NCI-H2196 treated with DMSO at 0.1 percent for 48 hours (cell line): ENCODE results near the gene ABCC1.
"Not testable (repeated sequence)": the region's sequence is repeated elsewhere in the genome, so short reads cannot be mapped to it uniquely, and the experiment has no call there.

Source experiments
- DNase-seq: peaks from one replicate; lab custom pipeline; 2025; ENCODE audit not compliant: unreplicated experiment; lab: John Stamatoyannopoulos, UW

The ABCC1 gene

DNA sequence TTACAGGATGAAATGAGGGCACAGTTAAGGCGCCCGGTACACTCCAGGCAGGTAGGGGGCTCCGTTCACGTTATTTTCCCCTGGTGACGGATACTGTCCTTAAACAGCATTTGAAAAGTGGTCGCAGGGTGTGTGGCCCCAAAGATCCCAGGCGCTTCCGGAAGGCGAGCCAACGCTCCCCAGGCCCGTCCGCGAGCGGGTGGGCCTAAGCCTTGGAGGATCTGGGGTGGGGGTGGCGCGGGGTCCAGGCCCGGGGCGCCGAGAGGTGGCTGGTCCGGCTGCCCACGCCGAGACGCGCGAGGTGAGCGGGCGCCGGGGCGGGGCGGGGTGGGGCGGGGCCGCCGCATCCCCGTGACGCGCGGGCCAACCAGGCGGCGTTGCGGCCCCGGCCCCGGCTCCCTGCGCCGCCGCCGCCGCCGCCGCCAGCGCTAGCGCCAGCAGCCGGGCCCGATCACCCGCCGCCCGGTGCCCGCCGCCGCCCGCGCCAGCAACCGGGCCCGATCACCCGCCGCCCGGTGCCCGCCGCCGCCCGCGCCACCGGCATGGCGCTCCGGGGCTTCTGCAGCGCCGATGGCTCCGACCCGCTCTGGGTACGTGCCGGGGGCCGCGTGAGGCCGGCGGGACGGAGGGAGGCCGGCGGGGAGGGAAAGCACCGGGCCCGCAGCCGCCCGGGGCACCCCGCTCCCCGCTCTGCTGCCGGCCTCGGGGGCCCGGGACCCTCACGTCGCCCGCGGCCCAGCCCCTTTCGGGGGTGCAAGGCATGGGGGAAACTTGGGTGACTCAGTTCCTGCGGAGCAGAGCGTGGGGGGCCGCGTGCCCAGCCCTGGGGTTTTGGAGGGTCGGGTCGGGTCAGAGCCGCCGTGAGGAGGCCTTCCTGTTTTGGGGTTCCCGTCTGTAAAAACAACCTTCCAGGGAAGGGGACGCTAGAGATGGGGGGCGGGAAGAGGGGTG lies at the start of gene ABCC1:
Gene ABCC1, plus strand, starts transcription at position 407 of the 951 bp plus-strand sequence. Its CDS starts 136 bp downstream, at position 543.
- DNase-seq = no peak

DNA sequence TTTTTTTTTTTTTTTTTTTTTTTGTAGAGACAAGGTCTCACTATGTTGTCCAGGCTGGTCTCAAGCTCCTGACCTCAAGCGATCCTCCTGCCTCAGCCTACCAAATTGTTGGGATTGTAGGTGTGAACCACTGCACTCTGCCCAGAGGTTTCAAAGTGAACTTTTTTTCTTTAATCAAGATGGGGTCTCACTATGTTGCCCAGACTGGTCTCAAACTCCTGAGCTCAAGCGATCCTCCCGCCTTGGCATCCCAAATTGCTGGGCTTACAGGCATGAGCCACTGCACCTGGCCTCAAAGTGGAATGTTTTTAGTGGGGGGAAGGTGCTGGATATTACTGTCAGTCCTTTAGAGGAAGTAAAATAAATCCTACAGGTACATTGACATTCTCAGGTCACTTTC lies 49.1 kb upstream of the ABCC1 start:
- DNase-seq = no peak

DNA sequence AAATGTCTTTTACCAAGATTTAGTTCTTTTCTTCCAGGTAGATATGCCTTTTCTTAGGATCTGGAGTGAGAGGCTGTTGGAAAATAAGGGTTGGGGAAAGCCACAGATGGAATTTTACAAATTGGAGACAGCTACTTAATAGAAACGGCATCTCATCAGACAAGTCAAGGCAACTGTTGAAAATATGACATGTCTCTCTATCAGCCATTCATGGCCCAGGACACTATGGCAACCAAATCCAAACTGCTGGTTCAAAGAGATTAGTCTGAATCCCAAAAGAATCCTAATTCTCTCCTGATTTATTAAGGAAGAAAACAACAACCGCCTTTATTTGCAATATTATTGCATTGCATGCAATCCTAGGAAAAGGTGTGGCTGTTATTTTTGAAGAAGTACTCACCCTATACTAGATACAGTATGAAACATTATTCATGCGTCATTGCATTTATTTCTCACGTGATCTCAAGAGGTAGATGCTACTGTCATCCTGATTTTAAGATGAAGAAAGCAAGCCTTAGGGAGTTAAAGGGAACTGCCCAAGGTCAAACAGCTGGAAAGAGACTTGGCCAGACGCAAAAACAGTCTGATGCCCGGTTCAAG lies 48.4 kb upstream of the ABCC1 start:
- no peak for DNase-seq

DNA sequence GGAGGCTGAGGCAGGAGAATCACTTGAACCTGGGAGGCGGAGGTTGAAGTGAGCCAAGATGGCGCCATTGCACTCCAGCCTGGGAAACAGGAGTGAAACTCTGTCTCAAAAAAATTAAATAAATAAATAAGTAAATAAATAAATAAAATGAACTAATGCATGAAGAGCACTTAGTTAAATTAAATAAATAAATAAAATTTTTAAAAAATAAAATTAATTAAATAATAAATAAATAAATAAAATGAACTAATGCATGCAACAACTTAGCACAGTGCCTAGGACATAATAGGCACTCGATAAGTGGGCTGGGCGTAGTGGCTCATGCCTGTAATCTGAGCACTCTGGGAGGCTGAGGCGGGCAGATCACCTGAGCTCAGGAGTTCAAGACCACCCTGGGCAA lies 45.5 kb upstream of the ABCC1 start:
- DNase-seq = no peak

DNA sequence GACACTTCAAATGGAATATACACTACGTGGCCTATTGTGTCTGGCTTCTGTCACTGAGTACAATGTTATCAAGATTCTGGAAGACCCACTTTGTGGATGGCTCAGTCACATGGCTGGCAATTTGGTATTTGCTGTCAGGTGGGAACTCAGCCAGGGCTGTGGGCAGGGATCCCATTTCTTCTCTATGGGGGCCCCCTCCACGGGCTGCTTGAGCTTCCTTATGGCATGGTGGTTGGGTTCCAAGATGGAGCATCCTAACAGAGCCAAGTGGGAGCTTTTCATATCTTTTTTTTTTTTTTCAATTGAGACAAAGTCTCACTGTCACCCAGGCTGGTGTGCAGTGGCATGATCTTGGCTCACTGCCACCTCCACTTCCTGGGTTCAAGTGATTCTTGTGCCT lies 43.0 kb upstream of the ABCC1 start:
- no peak for DNase-seq

DNA sequence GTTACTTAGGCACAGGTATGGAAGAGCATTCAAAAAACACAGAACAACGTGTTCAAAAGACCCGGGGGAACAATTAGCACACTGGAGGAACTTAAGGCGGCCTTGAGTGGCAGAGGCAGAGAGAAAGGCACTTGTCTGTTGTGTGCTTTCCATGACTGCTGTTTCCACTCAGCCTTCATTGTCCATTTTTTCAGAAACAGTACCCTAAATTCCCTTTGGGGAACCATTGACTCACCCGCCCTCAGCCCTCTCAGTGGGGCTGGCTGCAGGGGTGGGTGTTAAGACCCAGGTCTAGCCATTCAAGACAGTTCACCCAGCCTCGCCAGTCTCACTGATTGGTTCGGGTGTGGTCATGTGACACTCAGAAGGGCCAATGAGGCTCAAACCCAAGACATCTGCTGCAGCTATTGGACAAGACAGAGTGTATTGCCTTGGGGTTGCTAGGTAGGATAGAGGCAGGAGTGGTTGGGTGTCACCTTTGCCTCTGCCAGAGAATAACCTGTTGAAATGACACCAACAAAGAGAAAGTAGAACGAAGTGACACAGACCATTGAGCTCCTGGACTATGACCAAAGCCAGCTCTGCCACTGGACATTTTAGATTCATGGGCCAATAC lies 41.4 kb upstream of the ABCC1 start:
- peak; percentile 7 for DNase-seq

DNA sequence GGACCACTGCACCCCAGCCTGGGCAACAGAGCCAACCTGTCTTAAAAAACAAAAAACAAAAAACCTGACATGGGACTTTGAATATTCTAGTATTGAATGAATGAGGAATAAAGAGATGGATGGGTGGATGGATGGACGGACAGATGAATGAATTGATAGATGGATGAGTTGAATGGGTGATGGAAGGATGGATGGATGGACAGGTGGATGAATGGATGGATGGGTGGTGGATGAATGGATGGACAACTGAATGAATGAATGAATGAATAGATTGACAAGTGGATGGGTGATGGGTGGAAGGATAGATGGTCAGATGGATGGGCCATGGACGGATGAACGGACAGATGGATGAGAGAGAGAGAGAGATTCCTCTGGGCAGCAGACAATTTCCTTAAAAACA lies 38.2 kb upstream of the ABCC1 start:
- no peak for DNase-seq

DNA sequence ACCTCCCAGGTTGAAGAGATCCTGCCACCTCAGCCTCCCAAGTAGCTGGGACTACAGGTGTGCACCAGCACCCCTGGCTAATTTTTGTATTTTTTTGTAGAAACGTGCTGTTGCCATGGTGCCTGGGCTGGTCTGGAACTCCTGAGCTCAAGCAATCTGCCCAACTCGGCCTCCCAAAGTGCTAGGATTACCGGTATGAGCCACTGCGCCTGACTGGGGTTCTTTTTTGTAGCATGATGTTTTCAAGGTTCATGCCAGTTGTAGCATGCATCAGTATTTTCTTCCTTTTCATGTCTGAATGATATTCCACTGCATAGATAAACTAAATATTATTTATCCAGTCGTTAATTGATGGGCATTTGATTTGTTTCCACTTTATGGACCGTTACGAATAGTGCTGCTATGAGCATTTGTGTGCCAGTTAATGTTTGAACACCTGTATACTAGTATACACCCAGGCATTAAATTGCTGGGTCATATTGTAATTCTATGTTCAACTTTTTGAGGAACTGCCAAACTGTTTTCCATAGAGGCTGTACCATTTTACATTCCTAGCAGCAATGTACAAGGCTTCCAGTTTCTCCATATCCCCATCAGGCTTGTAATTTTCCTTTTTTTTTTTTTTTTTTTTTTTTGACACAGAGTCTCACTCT lies 36.2 kb upstream of the ABCC1 start:
- DNase-seq = no peak

DNA sequence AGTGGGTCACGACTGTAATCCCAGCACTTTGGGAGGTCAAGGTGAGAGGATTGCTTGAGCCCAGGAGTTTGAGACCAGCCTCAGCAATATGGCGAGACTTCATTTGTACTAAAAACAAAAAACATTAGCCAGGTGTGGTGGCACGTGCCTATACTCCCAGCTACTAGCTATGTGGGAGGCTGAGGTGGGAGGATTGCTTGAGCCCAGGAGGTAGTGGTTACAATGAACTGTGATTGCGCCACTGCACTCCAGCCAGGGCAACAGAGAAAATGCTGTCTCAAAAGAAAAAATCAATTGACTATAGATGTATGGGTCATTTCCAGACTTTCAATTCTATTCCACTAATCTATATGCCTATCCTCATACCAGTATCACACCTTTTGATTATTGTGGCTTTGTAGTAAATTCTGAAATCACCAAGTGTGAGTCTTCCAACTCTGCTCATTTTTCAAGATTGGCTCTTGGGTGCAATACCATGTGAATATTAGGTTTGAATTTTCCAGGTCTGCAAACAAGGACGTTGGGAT lies 33.8 kb upstream of the ABCC1 start:
- DNase-seq = no peak

DNA sequence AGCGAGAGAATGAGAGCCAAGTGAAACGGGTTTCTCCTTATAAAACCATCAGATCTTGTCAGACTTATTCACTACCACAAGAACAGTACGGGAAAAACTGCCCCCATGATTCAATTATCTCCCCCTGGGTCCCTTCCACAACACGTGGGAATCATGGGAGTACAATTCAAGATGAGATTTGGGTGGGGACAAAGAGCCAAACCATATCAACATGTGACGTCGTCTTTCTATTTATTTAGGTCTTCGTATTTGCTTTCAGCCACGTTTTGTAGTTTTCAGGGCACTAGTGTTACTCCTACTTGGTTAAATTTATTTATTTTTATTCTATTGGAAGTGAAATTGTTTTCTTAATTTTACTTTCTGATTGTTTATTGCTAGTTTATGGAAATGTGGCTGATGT lies 33.1 kb upstream of the ABCC1 start:
- DNase-seq = no peak

DNA sequence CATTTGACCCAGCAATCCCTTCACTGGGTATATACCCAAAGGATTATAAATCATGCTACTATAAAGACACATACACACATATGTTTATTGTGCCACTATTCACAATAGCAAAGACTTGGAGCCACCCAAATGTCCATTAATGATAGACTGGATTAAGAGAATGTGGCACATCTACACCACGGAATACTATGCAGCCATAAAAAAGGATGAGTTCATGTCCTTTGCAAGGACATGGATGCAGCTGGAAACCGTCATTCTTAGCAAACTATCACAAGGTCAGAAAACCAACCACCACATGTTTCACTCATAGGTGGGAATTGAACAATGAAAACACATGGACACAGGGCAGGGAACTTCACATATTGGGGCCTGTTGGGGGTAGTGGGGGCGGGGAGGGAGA lies 31.1 kb upstream of the ABCC1 start:
- DNase-seq = not testable (repeated sequence)

DNA sequence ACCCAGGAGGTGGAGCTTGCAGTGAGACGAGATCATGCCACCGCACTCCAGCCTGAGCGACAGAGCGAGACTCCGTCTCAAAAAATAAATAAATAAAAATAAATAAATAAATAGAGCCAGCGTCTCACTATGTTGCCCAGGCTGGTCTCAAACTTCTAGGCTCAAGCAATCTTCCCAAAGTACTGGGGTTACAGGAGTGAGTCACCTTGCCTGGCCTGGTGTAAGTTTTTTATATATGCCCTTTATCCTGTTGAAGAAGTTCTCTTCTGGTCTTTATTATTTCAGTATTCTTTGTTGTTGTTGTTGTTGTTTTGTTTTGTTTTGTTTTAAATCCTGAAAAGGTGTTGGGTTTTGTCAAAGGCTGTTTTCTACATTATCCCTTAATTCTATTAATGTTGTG lies 30.1 kb upstream of the ABCC1 start:
- no peak for DNase-seq

DNA sequence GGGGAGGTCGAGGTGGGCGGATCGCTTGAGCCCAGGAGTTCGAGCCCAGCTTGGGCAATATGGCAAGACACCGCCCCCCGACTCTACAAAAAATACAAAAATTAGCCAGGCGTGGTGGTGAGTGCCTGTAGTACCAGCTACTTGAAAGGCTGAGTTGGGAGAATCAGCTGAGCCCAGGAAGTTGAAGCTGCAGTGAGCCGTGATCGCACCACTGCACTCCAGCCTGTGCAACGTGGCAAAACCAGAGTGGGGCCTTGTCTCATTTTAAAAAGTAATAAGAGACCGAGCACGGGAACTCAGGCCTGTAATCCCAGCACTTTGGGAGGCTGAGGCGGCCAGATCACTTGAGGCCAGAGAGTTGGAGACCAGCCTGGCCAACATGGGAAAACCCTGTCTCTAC lies 24.4 kb upstream of the ABCC1 start:
- no peak for DNase-seq

DNA sequence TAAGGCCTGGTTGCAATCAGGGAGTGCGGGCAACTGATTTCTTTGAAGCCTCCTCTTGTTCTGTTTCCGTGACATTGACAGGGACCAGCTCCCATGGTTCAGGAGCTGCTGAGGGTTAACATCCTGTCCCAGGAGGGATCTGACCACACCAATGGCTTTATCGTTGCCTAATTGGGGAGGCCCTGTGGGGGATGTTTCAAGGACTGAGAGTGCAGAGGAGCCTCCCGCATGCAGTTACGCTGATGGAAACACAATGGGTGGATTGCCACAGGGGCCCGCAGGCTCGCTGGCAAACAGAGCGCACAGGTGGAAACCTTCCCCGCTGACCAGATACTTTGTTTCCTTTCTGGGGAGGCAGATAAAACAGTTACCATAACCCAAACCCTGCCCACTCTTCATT lies 23.8 kb upstream of the ABCC1 start:
- DNase-seq = no peak

DNA sequence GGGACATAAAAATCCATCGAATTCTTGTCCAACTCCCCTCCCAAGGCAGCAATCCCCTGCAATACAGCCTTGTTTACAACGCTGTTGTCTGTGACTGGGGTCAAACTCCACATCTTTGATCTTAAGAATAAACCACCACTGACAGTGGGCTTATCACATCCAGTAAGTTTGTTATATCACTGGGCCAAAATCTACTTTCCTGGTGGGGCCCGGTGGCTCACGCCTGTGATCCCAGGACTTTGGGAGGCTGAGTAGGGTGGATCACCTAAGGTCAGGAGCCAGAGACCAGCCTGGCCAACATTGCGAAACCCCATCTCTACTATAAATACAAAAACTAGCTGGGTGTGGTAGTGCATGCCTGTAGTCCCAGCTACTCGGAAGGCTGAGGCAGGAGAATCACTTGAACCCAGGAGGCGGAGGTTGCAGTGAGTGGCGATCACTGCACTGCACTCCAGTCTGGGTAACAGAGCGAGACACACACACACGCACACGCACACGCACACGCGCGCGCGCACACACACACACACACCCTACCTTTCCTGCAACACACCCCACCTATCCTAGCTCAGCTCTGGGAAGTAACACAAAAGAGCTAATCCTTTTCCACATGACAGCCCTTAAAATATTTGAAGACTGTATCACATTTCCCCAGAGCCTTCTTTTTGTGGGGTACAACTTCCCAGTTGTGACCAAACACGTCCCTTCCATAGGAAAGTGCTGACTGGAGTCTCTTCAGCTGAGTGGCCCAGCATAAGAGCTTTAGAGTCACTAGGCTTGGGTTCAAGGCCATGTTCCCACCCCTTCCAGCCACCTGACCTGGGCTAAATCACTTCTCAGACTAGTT lies 20.9 kb upstream of the ABCC1 start:
- DNase-seq = no peak

DNA sequence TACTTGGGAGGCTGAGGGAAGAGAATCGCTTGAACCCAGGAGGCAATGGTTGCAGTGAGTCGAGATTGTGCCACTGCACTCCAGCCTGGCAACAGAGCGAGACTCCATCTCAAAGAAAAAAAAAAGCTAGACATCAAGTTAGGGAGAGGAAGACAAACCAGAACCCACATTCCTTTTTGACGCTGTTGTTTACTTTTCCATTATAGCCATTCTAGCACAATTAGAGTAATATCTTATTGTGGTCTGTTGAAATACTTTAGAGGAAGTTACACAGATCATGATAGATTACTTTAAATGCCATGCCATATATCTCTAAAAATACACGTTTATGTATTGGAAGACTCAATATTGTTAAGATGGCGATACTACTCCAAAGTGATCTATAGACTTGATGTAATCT lies 16.5 kb upstream of the ABCC1 start:
- DNase-seq = no peak

DNA sequence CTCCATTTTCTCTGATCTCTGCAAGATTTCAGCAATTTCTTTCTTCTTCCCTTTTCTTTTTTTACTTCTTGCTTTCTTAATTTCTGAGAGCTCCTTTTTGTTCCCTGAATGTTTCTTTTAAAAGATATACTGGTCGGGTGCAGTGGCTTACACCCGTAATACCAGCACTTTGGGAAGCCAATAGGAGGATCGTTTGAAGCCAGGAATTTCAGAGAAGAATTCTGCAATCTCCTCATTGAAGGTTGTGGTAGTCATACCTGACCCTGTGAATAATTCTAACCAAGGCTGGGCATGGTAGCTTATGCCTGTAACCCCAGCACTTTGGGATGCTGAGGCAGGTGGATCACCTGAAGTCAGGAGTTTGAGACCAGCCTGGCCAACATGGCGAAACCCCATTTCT lies 15.6 kb upstream of the ABCC1 start:
- DNase-seq = no peak

DNA sequence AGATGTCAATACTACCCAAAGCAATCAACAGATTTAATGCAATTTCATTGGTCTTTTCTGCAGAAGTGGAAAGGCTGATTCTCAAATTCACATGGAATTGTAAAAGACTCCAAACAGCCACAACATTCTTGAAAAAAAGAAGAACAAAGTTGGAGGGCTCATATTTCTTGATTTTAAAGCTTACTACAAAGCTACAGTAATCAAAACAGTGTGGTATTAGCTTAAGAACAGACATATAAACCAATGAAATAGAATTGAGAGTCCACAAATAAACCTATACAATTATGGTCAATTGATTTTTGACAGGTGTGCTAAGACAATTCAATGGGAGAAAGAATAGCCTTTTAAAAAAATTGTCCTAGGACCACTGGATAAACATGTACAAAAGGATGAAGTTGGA lies 14.4 kb upstream of the ABCC1 start:
- DNase-seq = no peak

DNA sequence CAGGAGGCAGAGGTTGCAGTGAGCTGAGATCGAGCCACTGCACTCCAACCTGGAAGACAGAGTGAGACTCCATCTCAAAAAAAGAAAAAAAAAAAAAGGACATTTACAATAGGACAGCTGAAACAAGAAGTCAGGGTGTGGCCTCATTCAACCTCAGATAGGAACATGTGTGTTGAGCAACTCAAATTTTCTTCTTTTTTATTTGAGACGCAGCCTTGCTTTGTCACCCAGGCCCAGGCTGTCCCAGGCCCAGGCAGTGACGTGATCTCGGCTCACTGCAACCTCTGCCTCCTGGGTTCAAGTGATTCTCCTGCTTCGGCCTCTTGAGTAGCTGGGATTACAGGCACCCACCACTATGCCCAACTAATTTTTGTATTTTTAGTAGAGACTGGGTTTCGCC lies 12.6 kb upstream of the ABCC1 start:
- DNase-seq = not testable (repeated sequence)

DNA sequence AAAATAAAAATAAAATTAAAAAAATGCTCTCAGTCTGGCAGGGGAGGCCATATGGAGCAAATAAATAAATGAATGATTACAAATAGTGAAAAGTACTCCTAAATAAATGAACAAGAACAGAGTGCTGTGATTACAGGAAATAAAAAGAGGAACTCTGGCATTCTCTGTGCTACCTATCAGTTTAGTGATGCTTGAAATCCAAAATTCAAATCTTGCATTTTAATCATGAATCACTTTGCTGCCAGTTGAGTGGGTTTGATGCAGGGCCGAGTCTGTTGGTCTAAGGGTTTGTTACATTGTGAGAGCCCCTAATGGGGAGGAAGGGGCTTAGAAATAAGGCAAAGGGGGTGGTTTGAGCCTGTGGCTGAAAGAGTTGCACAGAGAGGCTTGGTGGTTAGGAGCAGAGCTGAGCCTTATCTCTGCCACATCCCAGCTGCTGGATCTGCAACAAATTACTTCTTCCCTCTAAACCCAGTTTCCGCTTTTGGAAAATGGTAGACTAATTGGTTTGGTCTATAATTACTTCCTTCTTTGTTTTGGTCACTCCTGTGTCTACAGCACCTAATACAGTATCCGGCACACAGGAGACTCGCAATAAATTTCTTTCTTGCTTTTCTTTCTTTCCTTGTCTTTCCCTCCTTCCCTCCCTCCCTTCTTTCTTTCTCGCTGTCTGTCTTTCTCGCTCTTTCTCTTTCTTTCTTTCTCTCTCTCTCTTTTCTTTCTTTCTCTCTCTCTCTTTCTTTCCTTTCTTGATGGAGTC lies 6.3 kb upstream of the ABCC1 start:
- DNase-seq = no peak
